Gastrocnemius medialis (tissue), 4 donors: ENCODE measurements around the gene TRIM24. TPM values are rescaled to one million over a fixed set of nuclear protein-coding genes. Genes with fewer than 3 reads are reported as not detected.

Experiments
- ATAC-seq, 2 donors: fragments of 150-250 bp; one replicate each; pipeline ENCODE4 v1.9.1; 2016
- DNase-seq, 2 donors: peaks; one replicate each; pipeline ENCODE4 v3.0.0-alpha.2; 2019
- H3K27ac ChIP-seq, 4 donors: fragments of 200-600 bp; sonication (generic); 1 replicate in 1 of 4; 2 replicates in 3 of 4; pipeline ENCODE4 v1.5.1; 2016 to 2018; ENCODE audit warnings: mild to moderate bottlenecking in 2 of 4, moderate library complexity in 1 of 4
- H3K27me3 ChIP-seq, 3 donors: fragments of 200-600 bp; sonication (generic) in 2 of 3; 1 replicate in 1 of 3; 2 replicates in 2 of 3; pipeline versions ENCODE4 v1.5.1 to v1.6.0; 2016 to 2019; ENCODE audit warnings: mild to moderate bottlenecking in 1 of 3, moderate library complexity in 1 of 3
- H3K36me3 ChIP-seq, 2 donors: fragments of 200-600 bp; sonication (generic) in 1 of 2; one replicate each; pipeline ENCODE4 v1.5.1; 2017 to 2018
- H3K4me1 ChIP-seq, 2 donors: fragments of 200-600 bp; sonication (generic) in 1 of 2; one replicate each; pipeline ENCODE4 v1.5.1; 2016 to 2017; ENCODE audit warnings: mild to moderate bottlenecking in 2 of 2
- H3K4me3 ChIP-seq, 4 donors: fragments of 200-600 bp; sonication (generic) in 3 of 4; 1 replicate in 1 of 4; 2 replicates in 3 of 4; pipeline ENCODE4 v1.5.1; 2016 to 2019; ENCODE audit warnings: mild to moderate bottlenecking in 2 of 4
- H3K9me3 ChIP-seq, 3 donors: fragments of 200-600 bp; sonication (generic) in 2 of 3; 1 replicate in 1 of 3; 2 replicates in 2 of 3; pipeline ENCODE4 v1.5.1; 2016 to 2019
- CTCF ChIP-seq, 5 experiments: fragments of 450-650 bp in 3 of 5; fragments of 200-600 bp in 2 of 5; sonication (generic) in 2 of 5; IDR thresholded peaks in 4 of 5; conservative IDR thresholded peaks in 1 of 5; 1 replicate in 4 of 5; 2 replicates in 1 of 5; pipeline ENCODE4 v1.5.1; 2016 to 2019; ENCODE audit warnings: antibody characterized with exemption in 5 of 5, mild to moderate bottlenecking in 3 of 5, moderate library complexity in 3 of 5
- POLR2A ChIP-seq, 2 donors: fragments of 450-650 bp; IDR thresholded peaks; one replicate each; pipeline ENCODE4 v1.6.1; 2017; ENCODE audit warnings: antibody characterized with exemption in 2 of 2, mild to moderate bottlenecking in 2 of 2, moderate library complexity in 2 of 2
- in situ Hi-C, 4 donors: fragments of 200-750 bp; cut with MboI; loops; one replicate each; pipeline versions ENCODE4 v1.15.0 to v1.8.0; 2017; ENCODE audit warnings: low sequenced_read_pairs in 4 of 4
- intact Hi-C: fragments of 100-400 bp; cut with DNase I; formaldehyde crosslinking; loops from one replicate; pipeline ENCODE4 v1.15.1; 2023; ENCODE audit warnings: low total_unique reads
- total RNA-seq, 4 donors: library from RNA; depleted of rRNA; stranded (reverse); fragments of >200 nt; gene quantifications; one replicate each; pipeline versions ENCODE4 v1.1.0 to v1.2.3, GENCODE V29; 2016

Gene TRIM24
- total RNA-seq, 4 donors from 2014 or later = 17.1 to 26.5 (median 20.0) TPM

- no peak for DNase-seq
- ATAC-seq = no peak
- Histone ChIP-seq H3K27me3 (no peaks in the 10 kb centered on the region), H3K4me3 (no peak overlapping the region), H3K27ac (no peak overlapping the region), H3K9me3 (peaks cover 0 to 18% (median 12%) of the 10 kb centered on the region in 3 donors), H3K4me1 (no peaks in the 10 kb centered on the region), H3K36me3 (peaks cover 6 to 80% of the 10 kb centered on the region in 2 donors)
- intact Hi-C loops (no loop called here), in situ Hi-C loops (no loop called here)
- TF ChIP-seq CTCF (IDR thresholded peaks at IDR 0.05 in 4 of 5, conservative IDR thresholded peaks at IDR 0.05 in 1 of 5) = no peak
These were observed 93.7 kb downstream of the TRIM24 start for GRCh38 chr7:138553805-138554204.

- DNase-seq = no peak
- H3K36me3 ChIP-seq = peaks cover 6 to 84% of the 10 kb centered on the region in 2 donors
- intact Hi-C loops (no loop called here), in situ Hi-C loops (no loop called here)
- TF ChIP-seq CTCF (IDR thresholded peaks at IDR 0.05 in 4 of 5, conservative IDR thresholded peaks at IDR 0.05 in 1 of 5) (no peak), POLR2A (IDR thresholded peaks at IDR 0.05) (no peak)
- H3K27ac ChIP-seq = no peak overlapping the region
- no peak for ATAC-seq
- no peaks in the 10 kb centered on the region for H3K4me1 ChIP-seq
- no peaks in the 10 kb centered on the region for H3K27me3 ChIP-seq
- no peak overlapping the region for H3K4me3 ChIP-seq
- peaks cover 0 to 18% (median 12%) of the 10 kb centered on the region in 3 donors for H3K9me3 ChIP-seq
These were observed 94.6 kb downstream of the TRIM24 start for GRCh38 chr7:138554674-138555073.

GRCh38 chr7:138555684-138556083 is 95.6 kb downstream of the TRIM24 start:
- intact Hi-C loops = no loop called here
- no peaks in the 10 kb centered on the region for H3K27me3 ChIP-seq

GRCh38 chr7:138556771-138557484 is 96.9 kb downstream of the TRIM24 start:
- H3K9me3 ChIP-seq = peaks cover 0 to 18% (median 12%) of the 10 kb centered on the region in 3 donors
- in situ Hi-C loops = no loop called here
- TF ChIP-seq POLR2A (IDR thresholded peaks at IDR 0.05) (no peak), CTCF (IDR thresholded peaks at IDR 0.05 in 4 of 5, conservative IDR thresholded peaks at IDR 0.05 in 1 of 5) (no peak)
- no peaks in the 10 kb centered on the region for H3K4me1 ChIP-seq
- H3K36me3 ChIP-seq = peaks cover 6 to 82% of the 10 kb centered on the region in 2 donors
- intact Hi-C loops = no loop called here
- H3K27me3 ChIP-seq = no peaks in the 10 kb centered on the region
- H3K27ac ChIP-seq = no peak overlapping the region
- ATAC-seq = no peak
- H3K4me3 ChIP-seq = peak overlapping the region in 1 of 4 donors; percentile 11
- DNase-seq = no peak

More at GRCh38 chr7:138555684-138556083, 95.6 kb downstream of the TRIM24 start:
- Histone ChIP-seq H3K36me3 (peaks cover 6 to 89% of the 10 kb centered on the region in 2 donors), H3K9me3 (peaks cover 0 to 18% (median 12%) of the 10 kb centered on the region in 3 donors), H3K27ac (no peak overlapping the region), H3K4me1 (no peaks in the 10 kb centered on the region), H3K4me3 (no peak overlapping the region)
- in situ Hi-C loops = no loop called here
- DNase-seq (no peak), ATAC-seq (no peak)
- TF ChIP-seq POLR2A (IDR thresholded peaks at IDR 0.05) (no peak), CTCF (IDR thresholded peaks at IDR 0.05 in 4 of 5, conservative IDR thresholded peaks at IDR 0.05 in 1 of 5) (no peak)
